Smooth muscle cell (in vitro differentiated cells): ENCODE data around the gene LRBA. TPM values are rescaled to one million over a fixed set of nuclear protein-coding genes. Genes with fewer than 3 reads are reported as not detected.

ENCODE experiments used
- DNase-seq: peaks from one replicate; lab custom pipeline; 2025; ENCODE audit not compliant: unreplicated experiment; lab: John Stamatoyannopoulos, UW
- H2AFZ ChIP-seq: fragments of 200-600 bp; sonication (generic); 2 replicates; pipeline ENCODE4 v1.6.0; 2016; ENCODE audit warnings: antibody characterized with exemption, low read depth, mild to moderate bottlenecking
- H3F3A ChIP-seq: fragments of 200-600 bp; sonication (generic); 2 replicates; pipeline ENCODE4 v1.6.0; 2017; ENCODE audit warnings: antibody characterized with exemption, low read depth
- H3K27ac ChIP-seq: fragments of 200-600 bp; sonication (generic); 2 replicates; pipeline ENCODE4 v1.5.1; 2016; ENCODE audit warnings: low read depth, mild to moderate bottlenecking
- H3K27me3 ChIP-seq: fragments of 200-600 bp; sonication (generic); 2 replicates; pipeline ENCODE4 v1.6.1; 2016; ENCODE audit warnings: low read depth, mild to moderate bottlenecking
- H3K36me3 ChIP-seq: fragments of 200-600 bp; sonication (generic); 2 replicates; pipeline ENCODE4 v1.5.1; 2016; ENCODE audit warnings: low read depth
- H3K4me1 ChIP-seq: fragments of 200-600 bp; sonication (generic); 2 replicates; pipeline ENCODE4 v1.5.1; 2016; ENCODE audit warnings: low read depth
- H3K4me2 ChIP-seq: fragments of 200-600 bp; sonication (generic); 2 replicates; pipeline ENCODE4 v1.6.0; 2016; ENCODE audit warnings: mild to moderate bottlenecking
- H3K4me3 ChIP-seq: fragments of 200-600 bp; sonication (generic); 2 replicates; pipeline ENCODE4 v1.5.1; 2016; ENCODE audit warnings: mild to moderate bottlenecking
- H3K79me2 ChIP-seq: fragments of 200-600 bp; sonication (generic); 2 replicates; pipeline ENCODE4 v1.6.0; 2016; ENCODE audit warnings: low read depth, mild to moderate bottlenecking
- H3K9ac ChIP-seq: fragments of 200-600 bp; sonication (generic); 2 replicates; pipeline ENCODE4 v1.6.0; 2016; ENCODE audit warnings: low read depth
- H3K9me3 ChIP-seq: fragments of 200-600 bp; sonication (generic); replicated peaks from 2 replicates; pipeline ENCODE4 v1.5.1; 2016; ENCODE audit warnings: low read depth
- H4K20me1 ChIP-seq: fragments of 200-600 bp; sonication (generic); 2 replicates; pipeline ENCODE4 v1.6.0; 2016; ENCODE audit warnings: low read depth
- CTCF ChIP-seq: fragments of 200-600 bp; sonication (generic); IDR thresholded peaks from 2 replicates; pipeline ENCODE4 v1.5.1; 2017; ENCODE audit warnings: borderline replicate concordance, mild to moderate bottlenecking, antibody characterized with exemption; ENCODE audit not compliant: insufficient read depth, poor library complexity, severe bottlenecking
- WGBS: methylation state at CpG from one replicate; pipeline ENCODE4 v1.1.7; 2016; ENCODE audit warnings: low lambda C conversion rate; 5-methylcytosine and 5-hydroxymethylcytosine counted together
- polyA plus RNA-seq: library from polyadenylated mRNA; unstranded; fragments of >200 nt; fragmentation: Nextera tagmentation; extraction: Ambion mirVana; gene quantifications from 2 replicates; pipeline ENCODE4 v1.2.1, GENCODE V29; 2016
- total RNA-seq: library from RNA; depleted of rRNA; stranded (reverse); fragments of >200 nt; gene quantifications from 2 replicates; pipeline ENCODE4 v1.2.3, GENCODE V29; 2014

Gene LRBA
- total and polyA plus RNA-seq, 2 experiments from 2014 or later: 1.6 to 26.2 TPM

- H3K9me3 ChIP-seq: no peaks in the 10 kb centered on the region
- no peaks in the 10 kb centered on the region for H3K79me2 ChIP-seq
- WGBS: 53% methylated on average over 4 of the region's 4 CpGs
- H3K27me3 ChIP-seq: no peaks in the 10 kb centered on the region
- peaks cover 12% of the 10 kb centered on the region for H3K4me1 ChIP-seq
- no peak for TF ChIP-seq CTCF
- no peak overlapping the region for H2AFZ ChIP-seq
- H3K27ac ChIP-seq: no peak overlapping the region
- H3K4me2 ChIP-seq: no peak overlapping the region
- no peaks in the 10 kb centered on the region for H4K20me1 ChIP-seq
- H3K4me3 ChIP-seq: no peak overlapping the region
- H3F3A ChIP-seq: no peaks in the 10 kb centered on the region
- no peaks in the 10 kb centered on the region for H3K36me3 ChIP-seq
- DNase-seq: no peak
- H3K9ac ChIP-seq: no peak overlapping the region
Measured at GRCh38 chr4:150318971-150319370, 696.1 kb downstream of the LRBA start.

GRCh38 chr4:150318527-150318926, 696.6 kb downstream of the LRBA start:
- Histone ChIP-seq H4K20me1 (no peaks in the 10 kb centered on the region), H2AFZ (no peak overlapping the region), H3K27me3 (no peaks in the 10 kb centered on the region), H3F3A (no peaks in the 10 kb centered on the region), H3K4me2 (no peak overlapping the region), H3K36me3 (no peaks in the 10 kb centered on the region), H3K9ac (no peak overlapping the region), H3K9me3 (no peaks in the 10 kb centered on the region), H3K27ac (no peak overlapping the region), H3K4me1 (peaks cover 8% of the 10 kb centered on the region), H3K79me2 (no peaks in the 10 kb centered on the region), H3K4me3 (no peak overlapping the region)
- no peak for DNase-seq
- no peak for TF ChIP-seq CTCF
- 68% methylated on average over 2 of the region's 2 CpGs for WGBS

GRCh38 chr4:150316332-150317205, 698.5 kb downstream of the LRBA start:
- no peaks in the 10 kb centered on the region for H3K9me3 ChIP-seq
- H3K9ac ChIP-seq: no peak overlapping the region
- no peak overlapping the region for H3K27ac ChIP-seq
- WGBS: 78% methylated on average over 6 of the region's 6 CpGs
- no peak overlapping the region for H2AFZ ChIP-seq
- H3K4me3 ChIP-seq: no peak overlapping the region
- H4K20me1 ChIP-seq: no peaks in the 10 kb centered on the region
- no peaks in the 10 kb centered on the region for H3K27me3 ChIP-seq
- no peak for TF ChIP-seq CTCF
- H3K36me3 ChIP-seq: no peaks in the 10 kb centered on the region
- H3F3A ChIP-seq: no peaks in the 10 kb centered on the region
- H3K79me2 ChIP-seq: no peaks in the 10 kb centered on the region
- no peak for DNase-seq
- no peak overlapping the region for H3K4me2 ChIP-seq
- H3K4me1 ChIP-seq: peaks cover 3% of the 10 kb centered on the region

GRCh38 chr4:150315691-150316090, 699.4 kb downstream of the LRBA start:
- H3K36me3 ChIP-seq: no peaks in the 10 kb centered on the region
- H3K9me3 ChIP-seq: no peaks in the 10 kb centered on the region
- no peak overlapping the region for H3K4me3 ChIP-seq
- no peaks in the 10 kb centered on the region for H3F3A ChIP-seq
- no peak overlapping the region for H3K9ac ChIP-seq
- H2AFZ ChIP-seq: no peak overlapping the region
- H4K20me1 ChIP-seq: no peaks in the 10 kb centered on the region
- WGBS: 91% methylated on average over 2 of the region's 2 CpGs
- TF ChIP-seq CTCF: no peak
- no peaks in the 10 kb centered on the region for H3K27me3 ChIP-seq
- H3K4me1 ChIP-seq: no peaks in the 10 kb centered on the region
- no peak overlapping the region for H3K27ac ChIP-seq
- no peak overlapping the region for H3K4me2 ChIP-seq
- no peaks in the 10 kb centered on the region for H3K79me2 ChIP-seq
- DNase-seq: no peak
